A673 (cell line): ENCODE measurements around the gene CCDC57. TPM values are rescaled to one million over a fixed set of nuclear protein-coding genes. Genes with fewer than 3 reads are reported as not detected.

Experiments used
- BruUV-seq: library from RNA; stranded (reverse); fragments of 400-500 nt; replicated peaks from 2 replicates; lab custom pipeline; 2021; lab: Mats Ljungman, UMichigan
- CTCF ChIA-PET: fragments of 300-600 bp; sonication (Branson Sonifier 250); formaldehyde crosslinking; loops from one replicate; lab custom pipeline; 2022; ENCODE audit warnings: antibody characterized with exemption; lab: Charles Lee
- POLR2A ChIA-PET: fragments of 300-600 bp; sonication (Branson Sonifier 250); formaldehyde crosslinking; loops from one replicate; lab custom pipeline; 2022; ENCODE audit warnings: antibody characterized with exemption; ENCODE audit not compliant: low non-redundant PET; lab: Charles Lee
- DNase-seq: peaks from one replicate; pipeline ENCODE4 v3.0.0-alpha.2; 2015; ENCODE audit warnings: low spot score
- H3K27ac ChIP-seq: fragments of 200-600 bp; sonication (generic); 2 replicates; pipeline ENCODE4 v1.5.1; 2016; ENCODE audit warnings: mixed run types, low read depth, mild to moderate bottlenecking, mixed read lengths, antibody characterized with exemption, low read length; ENCODE audit not compliant: poor library complexity, severe bottlenecking
- H3K27me3 ChIP-seq: fragments of 200-600 bp; sonication (generic); replicated peaks from 2 replicates; pipeline ENCODE4 v1.6.1; 2017; ENCODE audit warnings: mixed run types, low read depth, mild to moderate bottlenecking, mixed read lengths, antibody characterized with exemption, low read length; ENCODE audit not compliant: insufficient read depth, poor library complexity
- H3K36me3 ChIP-seq: fragments of 200-600 bp; sonication (generic); 2 replicates; pipeline ENCODE4 v1.6.1; 2016; ENCODE audit warnings: mixed run types, mild to moderate bottlenecking, mixed read lengths, antibody characterized with exemption, low read length; ENCODE audit not compliant: insufficient read depth, poor library complexity, severe bottlenecking
- H3K4me1 ChIP-seq: fragments of 200-600 bp; sonication (generic); 2 replicates; pipeline ENCODE4 v1.6.1; 2017; ENCODE audit warnings: mixed run types, mild to moderate bottlenecking, mixed read lengths, antibody characterized with exemption, low read length; ENCODE audit not compliant: insufficient read depth, poor library complexity, severe bottlenecking
- H3K4me3 ChIP-seq: fragments of 200-600 bp; sonication (generic); 2 replicates; pipeline ENCODE4 v1.5.1; 2016; ENCODE audit warnings: low read depth, mixed run types, mild to moderate bottlenecking, mixed read lengths, low read length; ENCODE audit not compliant: poor library complexity, severe bottlenecking
- H3K9me3 ChIP-seq: fragments of 200-600 bp; sonication (generic); 2 replicates; pipeline ENCODE4 v1.6.1; 2016; ENCODE audit warnings: mixed run types, low read depth, mild to moderate bottlenecking, mixed read lengths, antibody characterized with exemption, low read length; ENCODE audit not compliant: poor library complexity, severe bottlenecking
- EZH2 ChIP-seq: fragments of 200-600 bp; sonication (generic); IDR thresholded peaks from 2 replicates; pipeline ENCODE4 v1.6.1; 2017; ENCODE audit warnings: borderline replicate concordance, low read depth, mild to moderate bottlenecking, mixed read lengths, antibody characterized with exemption, low read length; ENCODE audit not compliant: poor library complexity, severe bottlenecking
- intact Hi-C: fragments of 100-400 bp; cut with micrococcal nuclease; formaldehyde crosslinking; loops from one replicate; pipeline ENCODE4 v1.10.0; 2022; ENCODE audit not compliant: unreplicated experiment
- total RNA-seq: library from RNA; stranded (reverse); gene quantifications from 2 replicates; pipeline ENCODE4 v1.2.3, GENCODE V29; 2021
- TF ChIP-seq, protein P1 (sequence below): fragments of 300-800, 200-600 bp; sonication (generic); conservative IDR thresholded peaks from 2 replicates; pipeline ENCODE4 v1.5.1; 2017; ENCODE audit warnings: low read depth, mild to moderate bottlenecking, antibody characterized with exemption, low read length, moderate library complexity, mixed read lengths

Gene CCDC57
- total RNA-seq, 1 experiment from 2014 or later = 43.6 TPM

DNA sequence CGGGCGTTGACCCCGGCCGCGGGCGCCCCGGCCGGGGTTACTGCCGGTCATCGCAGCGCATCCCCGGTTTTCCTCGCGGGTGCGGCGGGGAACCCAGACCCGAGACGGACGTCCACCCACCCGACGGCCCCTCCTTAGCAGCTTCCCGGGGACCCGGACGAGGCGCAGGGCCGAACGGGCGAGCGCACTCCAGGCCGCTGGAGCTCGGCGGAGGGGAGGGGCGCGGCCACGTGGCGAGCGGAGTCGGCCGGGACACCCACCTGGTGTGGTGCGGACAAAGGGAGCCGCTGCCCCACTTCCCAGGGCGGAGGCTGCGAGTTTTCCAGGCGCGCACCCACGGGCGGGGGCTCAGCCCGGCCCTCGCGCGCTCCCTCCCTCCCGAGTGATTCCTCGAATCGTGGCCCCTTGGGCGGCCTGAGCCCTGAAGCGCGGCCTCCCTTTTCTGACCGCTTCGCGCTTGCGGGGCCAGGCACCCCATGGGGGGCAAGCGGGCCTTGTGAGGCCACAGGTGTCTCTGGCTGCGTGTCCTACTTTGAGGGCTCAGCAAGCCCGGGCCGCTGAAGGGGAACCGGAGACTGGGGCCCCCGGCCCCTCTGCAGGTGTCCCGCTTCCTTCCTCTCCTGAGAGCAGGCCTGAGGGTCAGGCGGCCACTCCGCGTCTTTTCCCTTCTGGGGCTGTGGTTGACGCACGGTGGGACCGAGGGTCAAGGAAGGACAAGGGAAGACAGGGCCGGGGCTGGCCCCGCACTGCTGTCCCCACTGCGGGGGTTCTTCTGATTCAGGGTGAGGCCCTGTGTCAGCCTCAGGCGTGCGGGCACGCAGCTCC lies 113.5 kb downstream of the CCDC57 start:
- peaks cover 22% of the 10 kb centered on the region for H3K4me1 ChIP-seq
- intact Hi-C loops = loop anchor here (5.0 kb wide), 1 partner anchor 62 kb away; the partner anchor contains the start of gene DCXR

DNA sequence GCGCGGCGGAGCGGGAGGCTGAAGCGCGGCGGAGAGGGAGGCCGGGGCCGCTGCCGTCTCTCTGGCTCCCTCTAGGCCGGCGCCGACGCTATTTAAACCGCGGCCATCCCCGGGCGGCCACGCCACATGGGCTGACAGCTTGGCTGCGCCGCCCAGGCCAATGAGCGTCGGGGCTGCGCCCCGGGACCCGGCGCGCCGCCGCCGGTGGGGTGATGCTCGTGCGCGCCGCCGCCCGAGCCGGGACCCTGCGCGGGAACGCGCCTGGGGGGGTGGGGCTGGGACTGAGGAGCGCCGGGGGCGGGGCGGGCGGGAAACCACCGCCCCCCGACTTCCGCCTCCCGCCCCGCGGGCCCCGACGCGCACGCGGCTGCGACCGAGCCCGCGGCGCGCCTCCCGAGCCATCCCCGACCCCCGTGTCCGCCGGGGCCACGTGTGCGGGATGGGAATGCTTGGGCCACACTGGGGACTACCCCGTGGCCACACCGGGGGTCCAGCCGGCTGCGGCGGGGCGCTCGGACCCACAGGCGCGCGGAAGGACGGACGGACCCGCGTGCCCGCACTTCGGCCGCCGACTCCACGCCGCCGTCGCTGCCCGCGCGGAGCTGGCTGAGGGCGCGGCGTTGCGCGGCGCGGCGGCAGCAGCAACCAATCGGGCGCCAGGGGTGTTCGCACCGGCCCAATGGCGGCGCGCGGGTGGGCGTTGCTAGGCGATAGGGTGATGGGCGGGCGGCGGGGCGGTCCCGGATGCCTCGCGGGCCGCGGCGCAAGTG lies 114.3 kb downstream of the CCDC57 start, which contains the start of gene FASN:
FASN (minus strand) TSS at position 68 of the 770 bp plus-strand sequence. CDS start 1,791 bp downstream, outside the sequence.
- Histone ChIP-seq H3K27me3 (no peaks in the 10 kb centered on the region), H3K9me3 (no peaks in the 10 kb centered on the region), H3K4me3 (peak within 1 kb of the TSS; percentile 99), H3K27ac (peak within 1 kb of the TSS; percentile 99), H3K36me3 (peaks cover 34% of the 10 kb centered on the region), H3K4me1 (peaks cover 22% of the 10 kb centered on the region)
- intact Hi-C loops = loop anchor here (5.0 kb wide), 1 partner anchor 61 kb away; the partner anchor contains the start of gene DCXR
- peak; percentile 98 for DNase-seq
- no peak for TF ChIP-seq EZH2
- TF ChIP-seq, protein P1, sequence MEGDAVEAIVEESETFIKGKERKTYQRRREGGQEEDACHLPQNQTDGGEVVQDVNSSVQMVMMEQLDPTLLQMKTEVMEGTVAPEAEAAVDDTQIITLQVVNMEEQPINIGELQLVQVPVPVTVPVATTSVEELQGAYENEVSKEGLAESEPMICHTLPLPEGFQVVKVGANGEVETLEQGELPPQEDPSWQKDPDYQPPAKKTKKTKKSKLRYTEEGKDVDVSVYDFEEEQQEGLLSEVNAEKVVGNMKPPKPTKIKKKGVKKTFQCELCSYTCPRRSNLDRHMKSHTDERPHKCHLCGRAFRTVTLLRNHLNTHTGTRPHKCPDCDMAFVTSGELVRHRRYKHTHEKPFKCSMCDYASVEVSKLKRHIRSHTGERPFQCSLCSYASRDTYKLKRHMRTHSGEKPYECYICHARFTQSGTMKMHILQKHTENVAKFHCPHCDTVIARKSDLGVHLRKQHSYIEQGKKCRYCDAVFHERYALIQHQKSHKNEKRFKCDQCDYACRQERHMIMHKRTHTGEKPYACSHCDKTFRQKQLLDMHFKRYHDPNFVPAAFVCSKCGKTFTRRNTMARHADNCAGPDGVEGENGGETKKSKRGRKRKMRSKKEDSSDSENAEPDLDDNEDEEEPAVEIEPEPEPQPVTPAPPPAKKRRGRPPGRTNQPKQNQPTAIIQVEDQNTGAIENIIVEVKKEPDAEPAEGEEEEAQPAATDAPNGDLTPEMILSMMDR = peak; percentile 44; the same call in 1 of the 2 replicates
- ChIA-PET CTCF (no interaction called here), POLR2A (interaction anchor here (0.6 kb wide), 2 partner anchors 61 to 408 kb away, joined by 3 to 6 read pairs; partner anchors contain the start of gene DCXR)
- no TSS peak for BruUV-seq

More for the DNA sequence above, 113.5 kb downstream of the CCDC57 start:
- POLR2A ChIA-PET = interaction anchor here (0.6 kb wide), 1 partner anchor 61 kb away, joined by 3 read pairs; the partner anchor contains the start of gene DCXR
- Histone ChIP-seq H3K27me3 (no peaks in the 10 kb centered on the region), H3K36me3 (peaks cover 28% of the 10 kb centered on the region), H3K4me3 (peak overlapping the region; percentile 99), H3K9me3 (no peaks in the 10 kb centered on the region), H3K27ac (peak overlapping the region; percentile 99)
- no TSS peak for BruUV-seq
- CTCF ChIA-PET = no interaction called here
- no peak for DNase-seq
- no peak for TF ChIP-seq EZH2
- TF ChIP-seq, protein P1 = no peak

DNA sequence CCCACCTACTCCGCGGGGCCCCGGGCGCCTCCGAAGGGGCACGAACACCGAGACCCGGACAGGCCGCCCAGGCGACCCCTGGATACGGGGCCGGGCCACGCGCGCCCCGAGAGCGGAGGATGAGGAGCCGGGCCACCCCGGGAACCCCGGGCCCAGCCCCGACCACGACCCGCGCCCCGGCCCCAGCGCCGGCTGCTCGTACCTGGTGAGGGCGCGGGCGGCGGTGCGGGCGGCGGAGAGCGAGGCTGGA lies 114.8 kb downstream of the CCDC57 start:
- Histone ChIP-seq H3K9me3 (no peaks in the 10 kb centered on the region), H3K4me3 (peak overlapping the region; percentile 99), H3K27me3 (no peaks in the 10 kb centered on the region), H3K36me3 (peaks cover 39% of the 10 kb centered on the region), H3K4me1 (peaks cover 22% of the 10 kb centered on the region), H3K27ac (peak overlapping the region; percentile 99)
- intact Hi-C loops = loop anchor here (5.0 kb wide), 1 partner anchor 61 kb away; the partner anchor contains the start of gene DCXR
- no peak for TF ChIP-seq EZH2
- TF ChIP-seq, protein P1 = no peak
- POLR2A ChIA-PET = interaction anchor here (0.6 kb wide), 1 partner anchor 409 kb away, joined by 6 read pairs; no protein-coding TSS in a partner anchor
- CTCF ChIA-PET = no interaction called here
- no peak for DNase-seq
- BruUV-seq = no TSS peak
